HG02840 (cell line): ENCODE data around the gene MAST3.

ENCODE experiments used
- ATAC-seq: cut with Tn5 transposase; IDR thresholded peaks from one replicate; pipeline ENCODE4 v1.9.1; 2021; ENCODE audit warnings: mild to moderate bottlenecking, moderate library complexity, moderate number of reproducible peaks; ENCODE audit not compliant: unreplicated experiment, low FRiP score

Gene MAST3

GRCh38 chr19:18109733-18110608 lies 12.4 kb downstream of the MAST3 start:
- ATAC-seq, result no peak

- no peak for ATAC-seq
Measured at GRCh38 chr19:18110609-18111232, 13.1 kb downstream of the MAST3 start.

- ATAC-seq, result no peak
Measured at GRCh38 chr19:18112989-18113478, 15.5 kb downstream of the MAST3 start.

- ATAC-seq, result no peak
Measured at GRCh38 chr19:18113827-18114226, 16.2 kb downstream of the MAST3 start.

- no peak for ATAC-seq
Measured at GRCh38 chr19:18114483-18114882, 16.9 kb downstream of the MAST3 start.

- ATAC-seq, result no peak
Measured at GRCh38 chr19:18117364-18117691, 19.8 kb downstream of the MAST3 start.

GRCh38 chr19:18117692-18118378 lies 20.3 kb downstream of the MAST3 start:
- peak; percentile 84 for ATAC-seq

- ATAC-seq, result no peak
Measured at GRCh38 chr19:18118420-18119012, 20.9 kb downstream of the MAST3 start.

GRCh38 chr19:18119013-18119716 lies 21.6 kb downstream of the MAST3 start:
- ATAC-seq, result no peak

- ATAC-seq, result no peak
Measured at GRCh38 chr19:18119717-18120105, 22.1 kb downstream of the MAST3 start.

- ATAC-seq, result no peak
Measured at GRCh38 chr19:18120127-18120526, 22.5 kb downstream of the MAST3 start.

- no peak for ATAC-seq
Measured at GRCh38 chr19:18121166-18121565, 23.6 kb downstream of the MAST3 start.

- no peak for ATAC-seq
Measured at GRCh38 chr19:18122424-18122823, 24.8 kb downstream of the MAST3 start.

GRCh38 chr19:18122860-18123795 lies 25.6 kb downstream of the MAST3 start:
- ATAC-seq, result no peak

- ATAC-seq, result no peak
Measured at GRCh38 chr19:18123819-18124218, 26.2 kb downstream of the MAST3 start.

- no peak for ATAC-seq
Measured at GRCh38 chr19:18126097-18126496, 28.5 kb downstream of the MAST3 start.

GRCh38 chr19:18128044-18128443 lies 30.5 kb downstream of the MAST3 start:
- no peak for ATAC-seq

- no peak for ATAC-seq
Measured at GRCh38 chr19:18128805-18129204, 31.2 kb downstream of the MAST3 start.

- no peak for ATAC-seq
Measured at GRCh38 chr19:18130523-18131242, 33.1 kb downstream of the MAST3 start.
